Stimulated activated CD8-positive, alpha-beta memory T cell treated with anti-CD3 and anti-CD28 coated beads, Interleukin-15, amount 100 ng/mL, for 1 hour (primary cell): ENCODE data around the gene HADHB.
"Not testable (repeated sequence)": the region's sequence is repeated elsewhere in the genome, so short reads cannot be mapped to it uniquely, and the experiment has no call there.

Experiments used
- DNase-seq: peaks from one replicate; pipeline ENCODE4 v3.0.0-alpha.2; 2020; ENCODE audit warnings: low read depth

Gene HADHB

GRCh38 chr2:26298286-26298637 lies 53.5 kb downstream of the HADHB start:
- no peak for DNase-seq

GRCh38 chr2:26298638-26299393 lies 54.1 kb downstream of the HADHB start:
- no peak for DNase-seq

GRCh38 chr2:26299471-26300101 lies 54.8 kb downstream of the HADHB start:
- DNase-seq = no peak

GRCh38 chr2:26300234-26300925 lies 55.6 kb downstream of the HADHB start:
- DNase-seq = no peak

- DNase-seq = no peak
Measured at GRCh38 chr2:26302846-26303245, 58.1 kb downstream of the HADHB start.

GRCh38 chr2:26305094-26305493 lies 60.4 kb downstream of the HADHB start:
- not testable (repeated sequence) for DNase-seq

- no peak for DNase-seq
Measured at GRCh38 chr2:26305540-26305939, 60.8 kb downstream of the HADHB start.

GRCh38 chr2:26309921-26310320 lies 65.2 kb downstream of the HADHB start:
- DNase-seq = no peak

- no peak for DNase-seq
Measured at GRCh38 chr2:26312471-26312870, 67.7 kb downstream of the HADHB start.

- no peak for DNase-seq
Measured at GRCh38 chr2:26313446-26313845, 68.7 kb downstream of the HADHB start.

GRCh38 chr2:26314243-26314642 lies 69.5 kb downstream of the HADHB start:
- no peak for DNase-seq

- no peak for DNase-seq
Measured at GRCh38 chr2:26316041-26316440, 71.3 kb downstream of the HADHB start.

- no peak for DNase-seq
Measured at GRCh38 chr2:26316845-26317244, 72.1 kb downstream of the HADHB start.

- DNase-seq = no peak
Measured at GRCh38 chr2:26317377-26318105, 72.8 kb downstream of the HADHB start.

- no peak for DNase-seq
Measured at GRCh38 chr2:26318950-26319349, 74.2 kb downstream of the HADHB start.

- DNase-seq = not testable (repeated sequence)
Measured at GRCh38 chr2:26324479-26324878, 79.7 kb downstream of the HADHB start.

- no peak for DNase-seq
Measured at GRCh38 chr2:26324903-26325302, 80.2 kb downstream of the HADHB start.

- DNase-seq = no peak
Measured at GRCh38 chr2:26325851-26326250, 81.1 kb downstream of the HADHB start.

GRCh38 chr2:26326514-26326913 lies 81.8 kb downstream of the HADHB start:
- DNase-seq = no peak

GRCh38 chr2:26327291-26328272 lies 82.8 kb downstream of the HADHB start:
- no peak for DNase-seq

- DNase-seq = not testable (repeated sequence)
Measured at GRCh38 chr2:26329083-26329482, 84.3 kb downstream of the HADHB start.
